Upper lobe of right lung (tissue), 1 donor: ENCODE data around the gene MPV17L2. TPM values are rescaled to one million over a fixed set of nuclear protein-coding genes. Genes with fewer than 3 reads are reported as not detected.
"Not testable (repeated sequence)": the region's sequence is repeated elsewhere in the genome, so short reads cannot be mapped to it uniquely, and the experiment has no call there.

ENCODE experiments used
- ATAC-seq: fragments of 200-7000 bp; cut with Tn5 transposase; one replicate; pipeline ENCODE4 v1.9.1; 2020; ENCODE audit warnings: mild to moderate bottlenecking, moderate library complexity
- DNase-seq: peaks from one replicate; pipeline ENCODE4 v3.0.0-alpha.2; 2020
- H3K27ac ChIP-seq: fragments of 200-600 bp; one replicate; pipeline ENCODE4 v1.8.0; 2022
- H3K27me3 ChIP-seq: fragments of 200-600 bp; one replicate; pipeline ENCODE4 v1.8.0; 2022; ENCODE audit warnings: mild to moderate bottlenecking
- H3K36me3 ChIP-seq: fragments of 200-600 bp; one replicate; pipeline ENCODE4 v1.8.0; 2022
- H3K4me1 ChIP-seq: fragments of 200-600 bp; one replicate; pipeline ENCODE4 v1.8.0; 2022
- H3K4me3 ChIP-seq: fragments of 200-600 bp; one replicate; pipeline ENCODE4 v1.8.0; 2022; ENCODE audit warnings: mild to moderate bottlenecking
- H3K9me3 ChIP-seq: fragments of 200-600 bp; one replicate; pipeline ENCODE4 v1.8.0; 2022
- intact Hi-C: fragments of 100-400 bp; cut with DNase I; formaldehyde crosslinking; loops from one replicate; pipeline ENCODE4 v1.11.0; 2022
- total RNA-seq: library from RNA; stranded (reverse); fragmentation: NEBNext Ultra II Directional; extraction: Animal tissue kit (Norgen Biotek cat#: 25700); gene quantifications from one replicate; pipeline ENCODE4 v1.2.1, GENCODE V29; 2021
- TF ChIP-seq, protein P1 (sequence below): fragments of 200-600 bp; IDR thresholded peaks from one replicate; pipeline ENCODE4 v1.8.0; 2022; ENCODE audit warnings: antibody characterized with exemption
- donor health status: DM: no; HTN: yes; CAD: no; lungs with severe emphysema.

Gene MPV17L2
- total RNA-seq, 1 donor from 2014 or later: 8.2 TPM

DNA sequence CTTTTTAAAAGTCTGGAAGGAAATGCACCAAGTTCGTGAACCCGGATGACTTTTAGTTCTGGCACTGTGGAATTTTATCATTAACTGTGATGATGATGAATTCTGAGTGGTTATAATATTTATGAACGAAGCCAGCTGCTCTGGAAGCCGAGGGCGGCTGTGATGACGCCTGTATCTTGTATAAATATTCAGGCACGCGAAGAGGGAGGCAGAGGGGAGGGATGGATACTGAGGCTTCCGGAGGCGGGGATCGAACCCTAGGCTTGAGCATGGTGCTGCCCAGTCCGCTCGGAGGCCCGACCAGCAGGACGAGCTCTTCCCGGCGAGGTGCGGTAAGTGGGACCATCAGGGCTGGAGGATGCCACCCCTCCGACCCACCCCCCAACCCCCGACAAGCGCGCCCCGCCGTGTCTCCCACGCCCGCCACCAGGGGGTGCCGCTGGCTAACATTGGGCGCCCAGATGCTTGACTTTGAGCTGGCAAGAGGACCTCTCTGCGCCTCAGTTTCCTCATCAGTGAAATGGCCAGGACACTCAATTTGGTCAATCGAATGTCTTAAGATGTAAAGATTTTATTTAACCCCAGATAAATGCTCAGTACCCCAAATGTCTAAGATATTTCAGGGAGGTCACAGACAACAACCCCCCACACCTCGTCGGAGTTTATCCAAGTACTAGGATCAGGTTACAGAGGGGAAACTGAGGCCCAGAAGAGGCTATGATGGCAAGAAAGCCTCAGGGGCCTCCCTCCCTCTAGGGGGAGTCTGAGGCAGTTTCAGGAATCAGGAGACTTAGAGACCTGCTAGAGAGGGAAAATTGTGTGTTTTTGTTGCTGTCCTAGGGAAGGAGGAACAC lies 15.3 kb downstream of the MPV17L2 start:
- TF ChIP-seq, protein P1, sequence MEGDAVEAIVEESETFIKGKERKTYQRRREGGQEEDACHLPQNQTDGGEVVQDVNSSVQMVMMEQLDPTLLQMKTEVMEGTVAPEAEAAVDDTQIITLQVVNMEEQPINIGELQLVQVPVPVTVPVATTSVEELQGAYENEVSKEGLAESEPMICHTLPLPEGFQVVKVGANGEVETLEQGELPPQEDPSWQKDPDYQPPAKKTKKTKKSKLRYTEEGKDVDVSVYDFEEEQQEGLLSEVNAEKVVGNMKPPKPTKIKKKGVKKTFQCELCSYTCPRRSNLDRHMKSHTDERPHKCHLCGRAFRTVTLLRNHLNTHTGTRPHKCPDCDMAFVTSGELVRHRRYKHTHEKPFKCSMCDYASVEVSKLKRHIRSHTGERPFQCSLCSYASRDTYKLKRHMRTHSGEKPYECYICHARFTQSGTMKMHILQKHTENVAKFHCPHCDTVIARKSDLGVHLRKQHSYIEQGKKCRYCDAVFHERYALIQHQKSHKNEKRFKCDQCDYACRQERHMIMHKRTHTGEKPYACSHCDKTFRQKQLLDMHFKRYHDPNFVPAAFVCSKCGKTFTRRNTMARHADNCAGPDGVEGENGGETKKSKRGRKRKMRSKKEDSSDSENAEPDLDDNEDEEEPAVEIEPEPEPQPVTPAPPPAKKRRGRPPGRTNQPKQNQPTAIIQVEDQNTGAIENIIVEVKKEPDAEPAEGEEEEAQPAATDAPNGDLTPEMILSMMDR: peak; percentile 74
- Histone ChIP-seq H3K4me3 (no peak overlapping the region), H3K27ac (no peak overlapping the region), H3K9me3 (no peaks in the 10 kb centered on the region), H3K36me3 (no peaks in the 10 kb centered on the region), H3K27me3 (no peaks in the 10 kb centered on the region), H3K4me1 (peaks cover 13% of the 10 kb centered on the region)
- ATAC-seq (no peak), DNase-seq (peak; percentile 75)
- intact Hi-C loops: loop anchor here (10.0 kb wide), 1 partner anchor 46 kb away; a partner anchor contains a TSS

DNA sequence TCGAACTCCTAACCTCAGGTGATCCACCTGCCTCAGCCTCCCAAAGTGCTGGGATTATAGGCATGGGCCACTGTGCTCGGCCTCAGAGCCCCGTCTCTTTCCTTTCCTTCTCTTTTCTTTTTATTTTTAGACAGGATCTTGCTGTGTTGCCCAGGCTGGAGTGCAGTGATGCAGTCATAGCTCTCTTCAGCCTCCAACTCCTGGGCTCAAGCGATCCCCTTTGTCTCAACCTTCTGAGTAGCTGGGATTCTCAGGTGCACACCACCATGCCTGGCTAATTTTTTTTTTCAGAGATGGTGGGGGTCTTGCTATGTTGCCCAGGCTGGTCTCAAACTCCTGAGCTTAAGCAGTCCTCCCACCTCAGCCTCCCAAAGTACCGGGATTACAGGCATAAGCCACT lies 16.9 kb downstream of the MPV17L2 start:
- ATAC-seq, H3K4me3 ChIP-seq, H3K27me3 ChIP-seq, DNase-seq, H3K9me3 ChIP-seq, H3K27ac ChIP-seq, H3K36me3 ChIP-seq: not testable (repeated sequence)
- H3K4me1 ChIP-seq: peaks cover 13% of the 10 kb centered on the region
- intact Hi-C loops: loop anchor here (10.0 kb wide), 1 partner anchor 45 kb away; a partner anchor contains a TSS

GRCh38 chr19:18211683-18212082 lies 18.7 kb downstream of the MPV17L2 start:
- intact Hi-C loops: no loop called here
- DNase-seq (no peak), ATAC-seq (no peak)
- TF ChIP-seq, protein P1: no peak
- Histone ChIP-seq H3K36me3 (no peaks in the 10 kb centered on the region), H3K27ac (no peak overlapping the region), H3K4me3 (no peak overlapping the region), H3K4me1 (peaks cover 4% of the 10 kb centered on the region), H3K9me3 (no peaks in the 10 kb centered on the region), H3K27me3 (no peaks in the 10 kb centered on the region)

GRCh38 chr19:18214779-18215433 lies 21.9 kb downstream of the MPV17L2 start:
- H3K27me3 ChIP-seq: no peaks in the 10 kb centered on the region
- no peaks in the 10 kb centered on the region for H3K9me3 ChIP-seq
- H3K36me3 ChIP-seq: no peaks in the 10 kb centered on the region
- H3K27ac ChIP-seq: no peak overlapping the region
- no peak for DNase-seq
- no peaks in the 10 kb centered on the region for H3K4me1 ChIP-seq
- TF ChIP-seq, protein P1: no peak
- intact Hi-C loops: no loop called here
- no peak for ATAC-seq
- H3K4me3 ChIP-seq: no peak overlapping the region

- Histone ChIP-seq H3K4me3 (no peak overlapping the region), H3K4me1 (no peaks in the 10 kb centered on the region), H3K27ac (no peak overlapping the region), H3K27me3 (no peaks in the 10 kb centered on the region), H3K9me3 (no peaks in the 10 kb centered on the region), H3K36me3 (no peaks in the 10 kb centered on the region)
- intact Hi-C loops: no loop called here
- no peak for DNase-seq
- no peak for ATAC-seq
- TF ChIP-seq, protein P1: no peak
Measured at GRCh38 chr19:18216789-18217188, 23.8 kb downstream of the MPV17L2 start.

DNA sequence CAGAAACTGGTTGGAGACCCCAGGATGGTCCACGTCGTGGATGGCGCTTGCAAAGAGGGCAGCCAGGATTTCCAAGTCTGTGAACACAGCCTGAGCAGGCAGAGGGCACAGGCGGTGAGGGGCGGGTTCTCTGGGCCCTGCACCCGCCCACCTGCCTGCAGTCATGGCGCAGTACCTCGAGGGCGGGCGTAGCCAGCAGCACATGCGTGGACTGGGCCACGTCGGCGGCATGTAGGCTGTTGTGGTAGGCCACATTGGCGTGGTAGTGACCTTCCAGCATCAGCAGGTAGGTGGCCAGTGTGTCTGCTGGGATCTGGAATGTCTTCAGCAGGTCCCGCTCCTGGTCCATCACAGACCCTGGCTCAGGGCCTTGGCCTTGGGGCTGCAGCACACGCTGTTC lies 25.1 kb downstream of the MPV17L2 start:
- Histone ChIP-seq H3K4me3 (no peak overlapping the region), H3K9me3 (no peaks in the 10 kb centered on the region), H3K36me3 (no peaks in the 10 kb centered on the region), H3K4me1 (no peaks in the 10 kb centered on the region), H3K27ac (no peak overlapping the region), H3K27me3 (no peaks in the 10 kb centered on the region)
- TF ChIP-seq, protein P1: no peak
- intact Hi-C loops: no loop called here
- DNase-seq (no peak), ATAC-seq (no peak)
